ENCODE results near the gene LRRC53.

GRCh38 chr1:74434321-74434720, 78.1 kb downstream of the LRRC53 start:
- TF ChIP-seq, protein P1, sequence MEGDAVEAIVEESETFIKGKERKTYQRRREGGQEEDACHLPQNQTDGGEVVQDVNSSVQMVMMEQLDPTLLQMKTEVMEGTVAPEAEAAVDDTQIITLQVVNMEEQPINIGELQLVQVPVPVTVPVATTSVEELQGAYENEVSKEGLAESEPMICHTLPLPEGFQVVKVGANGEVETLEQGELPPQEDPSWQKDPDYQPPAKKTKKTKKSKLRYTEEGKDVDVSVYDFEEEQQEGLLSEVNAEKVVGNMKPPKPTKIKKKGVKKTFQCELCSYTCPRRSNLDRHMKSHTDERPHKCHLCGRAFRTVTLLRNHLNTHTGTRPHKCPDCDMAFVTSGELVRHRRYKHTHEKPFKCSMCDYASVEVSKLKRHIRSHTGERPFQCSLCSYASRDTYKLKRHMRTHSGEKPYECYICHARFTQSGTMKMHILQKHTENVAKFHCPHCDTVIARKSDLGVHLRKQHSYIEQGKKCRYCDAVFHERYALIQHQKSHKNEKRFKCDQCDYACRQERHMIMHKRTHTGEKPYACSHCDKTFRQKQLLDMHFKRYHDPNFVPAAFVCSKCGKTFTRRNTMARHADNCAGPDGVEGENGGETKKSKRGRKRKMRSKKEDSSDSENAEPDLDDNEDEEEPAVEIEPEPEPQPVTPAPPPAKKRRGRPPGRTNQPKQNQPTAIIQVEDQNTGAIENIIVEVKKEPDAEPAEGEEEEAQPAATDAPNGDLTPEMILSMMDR (IDR thresholded peaks at IDR 0.05; ENCODE audit: poor library complexity): no peak
- TF ChIP-seq EZH2 (IDR thresholded peaks at IDR 0.05; ENCODE audit: borderline replicate concordance): no peak

All from hepatocyte (in vitro differentiated cells).